ENCODE data around the gene BRME1. TPM values are rescaled to one million over a fixed set of nuclear protein-coding genes. Genes with fewer than 3 reads are reported as not detected.
A peak's percentile ranks its signal among the peaks of the same experiment; 100 is the strongest.
"Not testable (repeated sequence)": the region's sequence is repeated elsewhere in the genome, so short reads cannot be mapped to it uniquely, and the experiment has no call there.

BRME1 gene
- total RNA-seq, 2 experiments from 2014 or later: 7.7 to 9.0 TPM

GRCh38 chr19:13861714-13862531 lies 44.0 kb downstream of the BRME1 start:
- peaks cover 21% of the 10 kb centered on the region for H3K27me3 Mint-ChIP-seq
- H3K4me3 Mint-ChIP-seq: peak overlapping the region; percentile 97
- ChIA-PET CTCF (interaction anchor here (0.5 to 4.8 kb wide), 50 partner anchors 10 to 896 kb away, joined by 3 to 145 read pairs (median 4); partner anchors contain the start of genes C19orf53, IL27RA, MRI1 and NANOS3), POLR2A (interaction anchor here (0.6 to 3.6 kb wide), 18 partner anchors 12 to 1129 kb away, joined by 3 to 36 read pairs (median 6); partner anchors contain the start of genes DCAF15 and ZSWIM4)
- H3K9me3 Mint-ChIP-seq: no peaks in the 10 kb centered on the region
- peak overlapping the region; percentile 99 for H3K27ac Mint-ChIP-seq
- peak; percentile 94 for DNase-seq
- intact Hi-C loops (cut with micrococcal nuclease): loop anchor here (1.0 to 10.0 kb wide), 7 partner anchors 15 to 585 kb away; no protein-coding TSS in a partner anchor
- H3K36me3 Mint-ChIP-seq: no peaks in the 10 kb centered on the region
- peaks cover 38% of the 10 kb centered on the region for H3K4me1 Mint-ChIP-seq (ENCODE audit: low read depth)

GRCh38 chr19:13861392-13861713 lies 44.6 kb downstream of the BRME1 start:
- CTCF ChIA-PET: interaction anchor here (0.6 to 4.8 kb wide), 19 partner anchors 9 to 896 kb away, joined by 3 to 145 read pairs (median 5); partner anchors contain the start of gene C19orf53
- intact Hi-C loops (cut with micrococcal nuclease): loop anchor here (1.0 to 10.0 kb wide), 5 partner anchors 14 to 584 kb away; no protein-coding TSS in a partner anchor
- Mint-ChIP-seq H3K4me3 (peak overlapping the region; percentile 97), H3K27ac (peak overlapping the region; percentile 99), H3K36me3 (no peaks in the 10 kb centered on the region), H3K9me3 (no peaks in the 10 kb centered on the region), H3K4me1 (ENCODE audit: low read depth) (peaks cover 35% of the 10 kb centered on the region), H3K27me3 (peaks cover 17% of the 10 kb centered on the region)
- POLR2A ChIA-PET: interaction anchor here (0.6 to 3.6 kb wide), 15 partner anchors 11 to 1128 kb away, joined by 3 to 36 read pairs (median 9); partner anchors contain the start of gene ZSWIM4
- peak; percentile 47 for DNase-seq

DNA sequence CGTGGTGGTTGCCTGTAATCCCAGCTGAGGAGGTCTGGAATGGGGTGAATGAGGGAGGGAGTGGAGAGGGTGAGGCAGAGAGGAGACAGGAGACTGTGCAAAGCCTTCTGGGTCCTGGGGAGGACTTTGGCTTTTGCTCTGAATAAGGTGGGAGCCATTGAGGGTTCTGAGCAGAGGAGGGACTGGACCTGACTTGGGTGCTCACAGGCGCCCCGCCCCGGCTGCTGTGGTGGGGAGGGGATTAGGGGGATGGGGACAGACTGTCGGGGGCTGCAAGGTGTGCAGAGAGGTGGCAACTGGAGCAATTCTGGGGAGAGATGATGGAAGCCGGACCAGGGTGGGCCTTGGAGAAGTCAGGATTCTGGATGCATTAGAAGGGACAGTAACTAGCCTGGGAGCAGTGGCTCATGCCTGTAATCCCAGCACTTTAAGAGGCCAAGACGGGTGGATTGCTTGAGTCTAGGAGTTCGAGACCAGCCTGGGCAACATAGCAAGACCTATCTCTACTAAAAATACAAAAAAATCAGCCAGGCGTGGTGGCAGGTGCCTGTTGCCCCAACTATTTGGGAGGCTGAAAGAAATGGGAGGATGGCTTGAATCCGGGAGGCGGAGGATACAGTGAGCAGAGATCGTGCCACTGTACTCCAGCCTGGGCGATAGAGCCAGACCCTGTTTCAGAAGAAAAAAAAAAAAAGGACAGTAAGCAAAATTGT lies 45.1 kb downstream of the BRME1 start:
- DNase-seq: no peak
- POLR2A ChIA-PET: interaction anchor here (0.6 to 3.6 kb wide), 15 partner anchors 11 to 1127 kb away, joined by 3 to 36 read pairs (median 9); partner anchors contain the start of gene ZSWIM4
- Mint-ChIP-seq H3K9me3 (no peaks in the 10 kb centered on the region), H3K4me3 (peak overlapping the region; percentile 97), H3K27me3 (peaks cover 13% of the 10 kb centered on the region), H3K36me3 (no peaks in the 10 kb centered on the region), H3K27ac (peak overlapping the region; percentile 99), H3K4me1 (ENCODE audit: low read depth) (peaks cover 33% of the 10 kb centered on the region)
- intact Hi-C loops (cut with micrococcal nuclease): loop anchor here (1.0 to 10.0 kb wide), 5 partner anchors 14 to 584 kb away; no protein-coding TSS in a partner anchor
- CTCF ChIA-PET: interaction anchor here (0.6 to 4.8 kb wide), 18 partner anchors 9 to 895 kb away, joined by 3 to 145 read pairs (median 6); partner anchors contain the start of gene C19orf53

DNA sequence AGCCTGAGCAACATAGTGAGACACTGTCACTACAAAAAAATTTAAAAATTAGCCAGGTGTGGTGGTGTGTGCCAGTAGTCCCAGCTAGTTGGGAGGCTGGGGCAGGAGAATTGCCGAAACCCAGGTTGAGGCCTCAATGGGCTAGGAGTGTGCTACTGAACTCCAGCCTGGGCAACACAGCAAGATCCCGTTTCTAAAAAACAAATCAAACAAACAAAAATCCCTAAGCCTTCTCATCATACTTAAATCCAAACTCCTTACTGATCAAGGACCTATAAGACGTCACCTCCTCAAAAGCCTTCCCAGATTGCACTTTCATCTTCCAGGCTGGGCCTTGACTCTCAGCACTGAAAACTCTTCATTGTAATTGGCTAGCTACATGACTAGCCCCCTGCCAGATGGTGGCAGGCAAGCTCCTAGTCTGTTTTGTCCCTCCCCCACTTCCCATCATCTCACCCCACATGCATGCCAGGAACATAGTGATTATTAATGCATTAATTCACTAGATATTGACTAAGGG lies 46.5 kb downstream of the BRME1 start:
- Mint-ChIP-seq H3K27ac (peak overlapping the region; percentile 61), H3K4me3 (no peak overlapping the region), H3K4me1 (ENCODE audit: low read depth) (peaks cover 29% of the 10 kb centered on the region), H3K36me3 (no peaks in the 10 kb centered on the region), H3K27me3 (peaks cover 9% of the 10 kb centered on the region), H3K9me3 (no peaks in the 10 kb centered on the region)
- ChIA-PET POLR2A (interaction anchor here (3.6 kb wide), 1 partner anchor 12 kb away, joined by 36 read pairs; no protein-coding TSS in a partner anchor), CTCF (interaction anchor here (1.3 kb wide), 1 partner anchor 9 kb away, joined by 3 read pairs; no protein-coding TSS in a partner anchor)
- intact Hi-C loops (cut with micrococcal nuclease): no loop called here
- DNase-seq: peak; percentile 16

GRCh38 chr19:13856497-13856896 lies 49.4 kb downstream of the BRME1 start:
- Mint-ChIP-seq H3K27ac (no peak overlapping the region), H3K4me3 (no peak overlapping the region), H3K36me3 (no peaks in the 10 kb centered on the region), H3K27me3 (no peaks in the 10 kb centered on the region), H3K9me3 (no peaks in the 10 kb centered on the region), H3K4me1 (ENCODE audit: low read depth) (peaks cover 17% of the 10 kb centered on the region)
- CTCF ChIA-PET: no interaction called here
- POLR2A ChIA-PET: interaction anchor here (0.9 kb wide), 1 partner anchor 10 kb away, joined by 3 read pairs; no protein-coding TSS in a partner anchor
- DNase-seq: no peak
- intact Hi-C loops (cut with micrococcal nuclease): no loop called here

GRCh38 chr19:13852171-13852707 lies 53.7 kb downstream of the BRME1 start:
- H3K4me3 Mint-ChIP-seq; DNase-seq; intact Hi-C loops (cut with micrococcal nuclease); H3K27me3 Mint-ChIP-seq; H3K9me3 Mint-ChIP-seq; H3K36me3 Mint-ChIP-seq: not testable (repeated sequence)
- Mint-ChIP-seq H3K4me1 (ENCODE audit: low read depth) (peaks cover 29% of the 10 kb centered on the region), H3K27ac (peak overlapping the region; percentile 23)
- CTCF ChIA-PET: interaction anchor here (0.8 to 3.4 kb wide), 2 partner anchors 10 to 263 kb away, joined by 3 to 33 read pairs; no protein-coding TSS in a partner anchor
- POLR2A ChIA-PET: interaction anchor here (0.6 to 6.6 kb wide), 2 partner anchors 14 to 76 kb away, joined by 4 to 80 read pairs; no protein-coding TSS in a partner anchor

GRCh38 chr19:13851734-13852114 lies 54.2 kb downstream of the BRME1 start:
- peak overlapping the region; percentile 51 for H3K27ac Mint-ChIP-seq
- not testable (repeated sequence) for H3K27me3 Mint-ChIP-seq, H3K4me3 Mint-ChIP-seq, H3K36me3 Mint-ChIP-seq, H3K9me3 Mint-ChIP-seq, DNase-seq
- H3K4me1 Mint-ChIP-seq (ENCODE audit: low read depth): peaks cover 29% of the 10 kb centered on the region
- ChIA-PET POLR2A (interaction anchor here (0.6 to 6.6 kb wide), 5 partner anchors 10 to 238 kb away, joined by 3 to 80 read pairs (median 9); no protein-coding TSS in a partner anchor), CTCF (interaction anchor here (1.5 to 3.4 kb wide), 2 partner anchors 10 to 12 kb away, joined by 4 to 33 read pairs; no protein-coding TSS in a partner anchor)
- intact Hi-C loops (cut with micrococcal nuclease): loop anchor here (2.0 kb wide), 1 partner anchor 15 kb away; no protein-coding TSS in a partner anchor

DNA sequence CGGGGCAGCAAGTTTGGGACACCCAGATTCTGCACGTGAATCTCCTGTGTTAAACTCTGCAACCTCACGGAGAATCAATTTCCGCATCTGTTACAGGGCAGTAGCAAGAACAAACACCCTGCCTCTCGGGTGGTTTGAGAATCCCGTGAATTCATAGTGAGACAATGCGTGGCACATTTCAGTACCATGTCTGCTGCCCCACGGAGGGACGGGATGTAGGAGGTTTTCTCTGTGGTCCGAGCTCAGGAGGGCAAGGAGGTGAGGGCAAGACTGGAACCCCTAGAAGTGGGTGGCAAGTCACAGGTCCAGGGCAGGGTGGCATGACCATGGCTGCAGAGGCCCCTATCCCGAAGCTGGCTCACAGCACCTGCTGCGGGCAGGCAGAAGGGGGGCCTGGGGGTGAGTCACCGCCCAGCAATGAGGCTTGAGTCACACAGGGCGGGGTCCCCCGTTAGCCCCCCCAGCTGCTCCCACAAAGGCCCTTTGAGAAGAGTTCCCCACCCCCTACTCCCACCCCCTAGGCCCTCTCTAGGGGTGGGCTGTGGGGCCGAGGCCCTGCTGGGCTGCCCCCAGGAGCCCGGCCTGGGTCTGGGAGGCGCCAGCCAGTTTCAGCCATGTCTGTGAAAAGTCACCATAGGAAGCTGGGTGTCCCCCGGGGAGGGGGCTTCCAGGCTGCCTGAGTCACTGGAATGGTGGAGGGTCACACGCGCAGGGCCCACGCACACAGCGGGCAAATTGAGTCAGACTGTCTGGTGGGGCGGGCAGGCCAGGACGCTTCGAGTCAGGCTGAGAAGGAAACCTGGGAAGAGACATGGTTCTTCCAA lies 54.8 kb downstream of the BRME1 start:
- no peaks in the 10 kb centered on the region for H3K27me3 Mint-ChIP-seq
- H3K36me3 Mint-ChIP-seq: no peaks in the 10 kb centered on the region
- peaks cover 35% of the 10 kb centered on the region for H3K4me1 Mint-ChIP-seq (ENCODE audit: low read depth)
- peak overlapping the region; percentile 74 for H3K4me3 Mint-ChIP-seq
- ChIA-PET CTCF (interaction anchor here (0.7 to 3.4 kb wide), 4 partner anchors 8 to 12 kb away, joined by 3 to 33 read pairs (median 4); no protein-coding TSS in a partner anchor), POLR2A (interaction anchor here (0.6 to 6.6 kb wide), 4 partner anchors 10 to 238 kb away, joined by 3 to 80 read pairs (median 18); no protein-coding TSS in a partner anchor)
- DNase-seq: peak; percentile 77
- intact Hi-C loops (cut with micrococcal nuclease): loop anchor here (2.0 kb wide), 1 partner anchor 14 kb away; no protein-coding TSS in a partner anchor
- peak overlapping the region; percentile 88 for H3K27ac Mint-ChIP-seq
- no peaks in the 10 kb centered on the region for H3K9me3 Mint-ChIP-seq

- H3K4me1 Mint-ChIP-seq (ENCODE audit: low read depth): peaks cover 39% of the 10 kb centered on the region
- ChIA-PET CTCF (interaction anchor here (0.7 to 4.6 kb wide), 9 partner anchors 9 to 556 kb away, joined by 3 to 39 read pairs (median 4); partner anchors contain the start of gene ZSWIM4), POLR2A (interaction anchor here (2.1 to 6.6 kb wide), 3 partner anchors 9 to 12 kb away, joined by 9 to 80 read pairs (median 26); no protein-coding TSS in a partner anchor)
- no peaks in the 10 kb centered on the region for H3K27me3 Mint-ChIP-seq
- DNase-seq: peak; percentile 83
- H3K27ac Mint-ChIP-seq: peak overlapping the region; percentile 88
- no peaks in the 10 kb centered on the region for H3K9me3 Mint-ChIP-seq
- peak overlapping the region; percentile 74 for H3K4me3 Mint-ChIP-seq
- intact Hi-C loops (cut with micrococcal nuclease): loop anchor here (2.0 to 10.0 kb wide), 3 partner anchors 13 to 1058 kb away; partner anchors contain the start of genes JUNB and TECR
- no peaks in the 10 kb centered on the region for H3K36me3 Mint-ChIP-seq
These were observed 55.7 kb downstream of the BRME1 start for GRCh38 chr19:13849991-13850909.
